CD4-positive, alpha-beta T cell (primary cell): ENCODE measurements around the gene ATXN1. TPM values are rescaled to one million over a fixed set of nuclear protein-coding genes. Genes with fewer than 3 reads are reported as not detected.
A peak's percentile ranks its signal among the peaks of the same experiment; 100 is the strongest.

Experiments used
- ATAC-seq: fragments of 200-7000 bp; cut with Tn5 transposase; one replicate; pipeline ENCODE4 v1.10.0; 2022; ENCODE audit warnings: mild to moderate bottlenecking; ENCODE audit not compliant: poor library complexity
- CTCF ChIA-PET: fragments of 350-600 bp; sonication (Branson Sonifier 250); formaldehyde crosslinking; loops from one replicate; lab custom pipeline; 2021; ENCODE audit warnings: antibody characterized with exemption, inconsistent platforms; lab: Charles Lee
- POLR2A ChIA-PET: fragments of 350-600 bp; sonication (Branson Sonifier 250); formaldehyde crosslinking; loops from one replicate; lab custom pipeline; 2021; ENCODE audit warnings: antibody characterized with exemption, inconsistent platforms; lab: Charles Lee
- DNase-seq, 14 experiments: peaks; one replicate each; pipeline ENCODE4 v3.0.0-alpha.2; 2013 to 2020; ENCODE audit warnings: mixed read lengths in 2 of 14
- H3K27ac ChIP-seq, 2 donors: one replicate each; pipeline versions ENCODE4 v1.5.1 to v1.7.0; 2013; ENCODE audit warnings: low read length in 2 of 2, low read depth in 1 of 2, mild to moderate bottlenecking in 1 of 2
- H3K27me3 ChIP-seq, 2 experiments: 1 replicate in 1 of 2; 2 replicates in 1 of 2; pipeline versions ENCODE4 v1.6.1 to v1.7.0; 2013; ENCODE audit warnings: low read length in 2 of 2, control low read depth in 1 of 2, mild to moderate bottlenecking in 1 of 2, moderate library complexity in 1 of 2; ENCODE audit not compliant: insufficient read depth in 2 of 2, control insufficient read depth in 1 of 2
- H3K36me3 ChIP-seq: one replicate; pipeline ENCODE4 v1.6.1; 2013; ENCODE audit warnings: low read length, control low read depth; ENCODE audit not compliant: insufficient read depth
- H3K4me1 ChIP-seq: one replicate; pipeline ENCODE4 v1.6.1; 2013; ENCODE audit warnings: low read length, control low read depth; ENCODE audit not compliant: insufficient read depth
- H3K4me3 ChIP-seq: one replicate; pipeline ENCODE4 v1.5.1; 2013; ENCODE audit warnings: mild to moderate bottlenecking, low read length, moderate library complexity
- H3K9me3 ChIP-seq, 2 experiments: 1 replicate in 1 of 2; 2 replicates in 1 of 2; pipeline versions ENCODE4 v1.6.1 to v1.7.0; 2013; ENCODE audit warnings: low read length in 2 of 2, mild to moderate bottlenecking in 2 of 2, control low read depth in 1 of 2, moderate library complexity in 1 of 2; ENCODE audit not compliant: control insufficient read depth in 1 of 2, insufficient read depth in 1 of 2
- H3K27ac Mint-ChIP-seq: one replicate; pipeline ENCODE4 v1.8.0; 2020; ENCODE audit warnings: mixed read lengths
- H3K27me3 Mint-ChIP-seq: one replicate; pipeline ENCODE4 v1.8.0; 2021; ENCODE audit warnings: mixed read lengths
- H3K36me3 Mint-ChIP-seq: one replicate; pipeline ENCODE4 v1.8.0; 2021; ENCODE audit warnings: low read depth, mixed read lengths
- H3K4me1 Mint-ChIP-seq: one replicate; pipeline ENCODE4 v1.8.0; 2021; ENCODE audit warnings: low read depth, mixed read lengths
- H3K4me3 Mint-ChIP-seq: one replicate; pipeline ENCODE4 v1.8.0; 2020; ENCODE audit warnings: mild to moderate bottlenecking, mixed read lengths
- H3K9me3 Mint-ChIP-seq: one replicate; pipeline ENCODE4 v1.8.0; 2020; ENCODE audit warnings: mixed read lengths
- CTCF ChIP-seq: fragments of 200-600 bp; IDR thresholded peaks from one replicate; pipeline ENCODE4 v1.8.0; 2022; ENCODE audit warnings: antibody characterized with exemption, mild to moderate bottlenecking
- intact Hi-C, 2 experiments: fragments of 100-400 bp; cut with DNase I in 1 of 2; cut with micrococcal nuclease in 1 of 2; formaldehyde crosslinking; loops; one replicate each; pipeline versions ENCODE4 v1.15.1 to v1.9.0; 2023 to 2025; cut with DNase I, micrococcal nuclease
- total RNA-seq, 174 experiments: library from RNA in 2 of 174; stranded (reverse) in 2 of 174; gene quantifications; one replicate each; pipeline ENCODE4 v1.2.3 and lab custom pipeline; 2021 to 2026

Gene ATXN1
- total RNA-seq, 2 experiments from 2014 or later, result 74.2 to 76.7 TPM

DNA sequence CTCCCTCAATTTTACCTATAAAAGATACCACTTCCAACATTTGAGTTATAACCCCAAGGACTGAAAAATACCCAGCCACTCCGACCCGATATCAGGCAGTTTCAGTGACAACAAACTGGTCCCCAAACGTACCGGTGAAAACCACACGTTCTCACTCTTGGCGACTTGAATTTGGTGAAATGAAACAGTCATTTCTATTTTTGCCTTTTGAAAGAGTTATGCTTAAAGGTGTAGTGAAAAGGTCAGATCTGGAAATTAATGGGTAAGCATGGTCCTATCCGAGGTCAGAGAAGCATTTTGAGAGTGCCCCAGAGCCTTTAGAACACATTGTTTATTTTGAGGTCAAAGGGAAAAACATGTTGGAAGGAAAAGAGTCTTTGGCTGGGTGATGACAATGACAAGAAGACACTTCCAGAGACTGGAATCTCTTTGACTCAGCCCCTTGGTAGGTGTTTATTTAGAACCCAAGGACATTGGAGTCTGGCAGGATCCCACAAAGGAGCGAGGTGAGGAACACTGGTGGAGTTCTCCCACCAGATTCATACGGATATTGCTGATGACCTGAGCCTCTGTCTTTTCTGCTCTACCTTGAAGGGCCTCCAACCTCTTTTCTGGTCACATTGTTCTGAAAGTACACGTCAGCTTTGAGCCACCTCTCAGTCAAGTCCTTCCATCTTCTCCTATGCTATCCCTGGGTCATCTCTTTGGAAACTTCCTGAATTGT is 287.9 kb downstream of the ATXN1 start:
- H3K4me3 Mint-ChIP-seq, result peak overlapping the region; percentile 11
- H3K4me3 ChIP-seq, result no peak overlapping the region
- H3K36me3 Mint-ChIP-seq, result peaks cover 8% of the 10 kb centered on the region
- peak overlapping the region; percentile 79 for H3K27ac Mint-ChIP-seq
- H3K27ac ChIP-seq, result no peak overlapping the region
- H3K9me3 Mint-ChIP-seq, result no peaks in the 10 kb centered on the region
- H3K4me1 Mint-ChIP-seq, result peaks cover 67% of the 10 kb centered on the region
- no peaks in the 10 kb centered on the region for H3K9me3 ChIP-seq
- DNase-seq (no peak), ATAC-seq (no peak)
- peaks cover 4% of the 10 kb centered on the region for H3K36me3 ChIP-seq
- no peaks in the 10 kb centered on the region for H3K27me3 ChIP-seq
- no peak for TF ChIP-seq CTCF
- POLR2A ChIA-PET, result interaction anchor here (1.0 kb wide), 1 partner anchor 9 kb away, joined by 3 read pairs; no protein-coding TSS in a partner anchor
- intact Hi-C loops, result loop anchor here in 1 of 2 experiments (5.0 kb wide), 2 partner anchors 36 to 39 kb away; no protein-coding TSS in a partner anchor
- H3K4me1 ChIP-seq, result peaks cover 41% of the 10 kb centered on the region
- CTCF ChIA-PET, result interaction anchor here (0.7 to 3.3 kb wide), 3 partner anchors 26 to 142 kb away, joined by 3 to 9 read pairs (median 3); no protein-coding TSS in a partner anchor
- H3K27me3 Mint-ChIP-seq, result no peaks in the 10 kb centered on the region

GRCh38 chr6:16472349-16473069 is 288.8 kb downstream of the ATXN1 start:
- Histone ChIP-seq H3K27ac (no peak overlapping the region), H3K27me3 (no peaks in the 10 kb centered on the region), H3K36me3 (peaks cover under 1% of the 10 kb centered on the region), H3K9me3 (no peaks in the 10 kb centered on the region), H3K4me1 (peaks cover 36% of the 10 kb centered on the region), H3K4me3 (no peak overlapping the region)
- DNase-seq (no peak), ATAC-seq (no peak)
- H3K27me3 Mint-ChIP-seq, result no peaks in the 10 kb centered on the region
- peak overlapping the region; percentile 79 for H3K27ac Mint-ChIP-seq
- intact Hi-C loops, result loop anchor here in 1 of 2 experiments (5.0 kb wide), 2 partner anchors 35 to 40 kb away; no protein-coding TSS in a partner anchor
- H3K9me3 Mint-ChIP-seq, result no peaks in the 10 kb centered on the region
- peaks cover 69% of the 10 kb centered on the region for H3K4me1 Mint-ChIP-seq
- H3K36me3 Mint-ChIP-seq, result peaks cover 8% of the 10 kb centered on the region
- ChIA-PET CTCF (interaction anchor here (0.7 to 3.3 kb wide), 7 partner anchors 12 to 141 kb away, joined by 3 to 9 read pairs (median 3); no protein-coding TSS in a partner anchor), POLR2A (no interaction called here)
- no peak overlapping the region for H3K4me3 Mint-ChIP-seq
- TF ChIP-seq CTCF, result no peak

- Mint-ChIP-seq H3K4me3 (no peak overlapping the region), H3K36me3 (peaks cover 8% of the 10 kb centered on the region), H3K27me3 (no peaks in the 10 kb centered on the region), H3K4me1 (peaks cover 69% of the 10 kb centered on the region), H3K27ac (peak overlapping the region; percentile 56), H3K9me3 (no peaks in the 10 kb centered on the region)
- H3K4me1 ChIP-seq, result peaks cover 34% of the 10 kb centered on the region
- H3K4me3 ChIP-seq, result no peak overlapping the region
- H3K9me3 ChIP-seq, result no peaks in the 10 kb centered on the region
- intact Hi-C loops, result loop anchor here in 1 of 2 experiments (5.0 kb wide), 2 partner anchors 35 to 40 kb away; no protein-coding TSS in a partner anchor
- TF ChIP-seq CTCF, result no peak
- ChIA-PET CTCF (interaction anchor here (0.5 to 3.3 kb wide), 10 partner anchors 12 to 140 kb away, joined by 3 to 9 read pairs (median 4); no protein-coding TSS in a partner anchor), POLR2A (no interaction called here)
- no peaks in the 10 kb centered on the region for H3K36me3 ChIP-seq
- DNase-seq (peak in 1 of 14 experiments; percentile 32), ATAC-seq (peak; percentile 16)
- H3K27me3 ChIP-seq, result no peaks in the 10 kb centered on the region
- no peak overlapping the region for H3K27ac ChIP-seq
Observed at GRCh38 chr6:16471910-16472297, 289.4 kb downstream of the ATXN1 start.
